Stimulated activated CD4-positive, alpha-beta T cell treated with anti-CD3 and anti-CD28 coated beads, Interleukin-1b, Interleukin-23, amount 100 ng/mL, for 24 hours (primary cell): ENCODE results near the gene SEC16B.
A peak's percentile ranks its signal among the peaks of the same experiment; 100 is the strongest.

Source experiments
- DNase-seq, 4 experiments: peaks; one replicate each; pipeline ENCODE4 v3.0.0-alpha.2; 2020; ENCODE audit warnings: low read depth in 4 of 4, low spot score in 1 of 4

Gene SEC16B

GRCh38 chr1:177979272-177979671, 9.4 kb upstream of the SEC16B start:
- DNase-seq, result no peak

GRCh38 chr1:177978530-177978929, 8.7 kb upstream of the SEC16B start:
- no peak for DNase-seq

GRCh38 chr1:177977141-177977540, 7.3 kb upstream of the SEC16B start:
- DNase-seq, result no peak

GRCh38 chr1:177976596-177976995, 6.7 kb upstream of the SEC16B start:
- DNase-seq, result no peak

- DNase-seq, result no peak
Measured at GRCh38 chr1:177975588-177976495, 6.0 kb upstream of the SEC16B start.

- no peak for DNase-seq
Measured at GRCh38 chr1:177973585-177973984, 3.7 kb upstream of the SEC16B start.

GRCh38 chr1:177969109-177969508, 749 bp downstream of the SEC16B start:
- DNase-seq, result no peak

GRCh38 chr1:177966199-177966598, 3.7 kb downstream of the SEC16B start:
- DNase-seq, result no peak

- no peak for DNase-seq
Measured at GRCh38 chr1:177965293-177965692, 4.6 kb downstream of the SEC16B start.

- no peak for DNase-seq
Measured at GRCh38 chr1:177964336-177964735, 5.5 kb downstream of the SEC16B start.

- DNase-seq, result no peak
Measured at GRCh38 chr1:177960939-177961622, 8.8 kb downstream of the SEC16B start.

GRCh38 chr1:177959811-177960515, 9.9 kb downstream of the SEC16B start:
- no peak for DNase-seq

GRCh38 chr1:177958092-177958491, 11.8 kb downstream of the SEC16B start:
- no peak for DNase-seq

- DNase-seq, result no peak
Measured at GRCh38 chr1:177954076-177954475, 15.8 kb downstream of the SEC16B start.

- DNase-seq, result no peak
Measured at GRCh38 chr1:177953549-177953948, 16.3 kb downstream of the SEC16B start.

GRCh38 chr1:177952691-177953090, 17.2 kb downstream of the SEC16B start:
- DNase-seq, result no peak

- no peak for DNase-seq
Measured at GRCh38 chr1:177952249-177952648, 17.6 kb downstream of the SEC16B start.

GRCh38 chr1:177950506-177950905, 19.4 kb downstream of the SEC16B start:
- no peak for DNase-seq

GRCh38 chr1:177948336-177948972, 21.4 kb downstream of the SEC16B start:
- DNase-seq, result peak in 1 of 4 experiments; percentile 1

GRCh38 chr1:177947623-177948022, 22.2 kb downstream of the SEC16B start:
- DNase-seq, result no peak

- peak in 2 of 4 experiments; percentile 6 to 15 for DNase-seq
Measured at GRCh38 chr1:177945943-177946650, 23.8 kb downstream of the SEC16B start.
